HepG2 (cell line): Measurements from ENCODE around the gene C21orf91. TPM values are rescaled to one million over a fixed set of nuclear protein-coding genes. Genes with fewer than 3 reads are reported as not detected.
A peak's percentile ranks its signal among the peaks of the same experiment; 100 is the strongest.

Experiments
- AGO2 ChIP-seq: fragments of 200-400 bp; formaldehyde crosslinking; optimal IDR thresholded peaks from 2 replicates; pipeline ENCODE3; 2017; ENCODE audit warnings: mild to moderate bottlenecking, low read depth, low read length, moderate library complexity
- ATF7-NPFF ChIP-seq: sonication (generic); formaldehyde crosslinking; IDR thresholded peaks from 2 replicates; pipeline ENCODE4 v1.8.1; 2023; ENCODE audit warnings: mild to moderate bottlenecking, low read depth, missing genetic modification reagents, moderate library complexity
- HNF4G ChIP-seq, 2 experiments: sonication (generic) in 1 of 2; formaldehyde crosslinking in 1 of 2; IDR thresholded peaks; 2 replicates each; pipeline versions ENCODE4 v1.4.0 to v1.6.1; 2011 to 2020; ENCODE audit warnings: borderline replicate concordance in 2 of 2, low read depth in 2 of 2, mild to moderate bottlenecking in 2 of 2, low read length in 1 of 2, missing genetic modification reagents in 1 of 2, moderate library complexity in 1 of 2
- MED1 ChIP-seq: sonication (generic); formaldehyde crosslinking; IDR thresholded peaks from 2 replicates; pipeline ENCODE4 v1.4.0; 2020; ENCODE audit warnings: missing genetic modification reagents
- MEF2D ChIP-seq: sonication (generic); formaldehyde crosslinking; IDR thresholded peaks from 2 replicates; pipeline ENCODE4 v1.5.1; 2020; ENCODE audit warnings: mild to moderate bottlenecking, missing genetic modification reagents
- PAXIP1 ChIP-seq: sonication (generic); formaldehyde crosslinking; conservative IDR thresholded peaks from 2 replicates; pipeline ENCODE4 v1.4.0; 2020; ENCODE audit warnings: mild to moderate bottlenecking, missing genetic modification reagents, moderate library complexity
- PHF21A ChIP-seq: sonication (generic); formaldehyde crosslinking; IDR thresholded peaks from 2 replicates; pipeline ENCODE4 v1.5.0; 2020; ENCODE audit warnings: mild to moderate bottlenecking, missing genetic modification reagents
- PPARG ChIP-seq: conservative IDR thresholded peaks from 2 replicates; pipeline ENCODE4 v1.6.1; 2016; ENCODE audit warnings: missing biosample characterization, missing genetic modification reagents
- SALL1 ChIP-seq: sonication (generic); formaldehyde crosslinking; IDR thresholded peaks from 2 replicates; pipeline ENCODE4 v1.8.0; 2022; ENCODE audit warnings: mild to moderate bottlenecking, missing genetic modification reagents
- THAP11 ChIP-seq: IDR thresholded peaks from 2 replicates; pipeline ENCODE4 v1.6.1; 2016; ENCODE audit warnings: missing biosample characterization, missing genetic modification reagents
- TIGD3 ChIP-seq: sonication (generic); formaldehyde crosslinking; IDR thresholded peaks from 2 replicates; pipeline ENCODE4 v1.5.1; 2020; ENCODE audit warnings: mild to moderate bottlenecking, missing genetic modification reagents, borderline replicate concordance
- U2AF2 ChIP-seq: fragments of 200-400 bp; formaldehyde crosslinking; IDR thresholded peaks from 2 replicates; pipeline ENCODE4 v1.6.1; 2017; ENCODE audit warnings: low read depth, mild to moderate bottlenecking, low read length
- ZNF224 ChIP-seq: sonication (generic); formaldehyde crosslinking; IDR thresholded peaks from 2 replicates; pipeline ENCODE4 v1.5.0; 2020; ENCODE audit warnings: mild to moderate bottlenecking, missing genetic modification reagents
- ZNF546 ChIP-seq: sonication (generic); formaldehyde crosslinking; conservative IDR thresholded peaks from 2 replicates; pipeline ENCODE4 v1.8.1; 2023; ENCODE audit warnings: mild to moderate bottlenecking, missing genetic modification reagents
- ZNF574 ChIP-seq: sonication (generic); formaldehyde crosslinking; IDR thresholded peaks from 2 replicates; pipeline ENCODE4 v1.4.0; 2020; ENCODE audit warnings: missing genetic modification reagents
- ZNF724P ChIP-seq: sonication (generic); formaldehyde crosslinking; IDR thresholded peaks from 2 replicates; pipeline ENCODE4 v1.8.0; 2022; ENCODE audit warnings: missing genetic modification reagents, borderline replicate concordance
- ZSCAN5A ChIP-seq: sonication (generic); formaldehyde crosslinking; IDR thresholded peaks from 2 replicates; pipeline ENCODE4 v1.8.0; 2022; ENCODE audit warnings: mild to moderate bottlenecking, missing genetic modification reagents, borderline replicate concordance
- polyA plus RNA-seq, 8 experiments: library from polyadenylated mRNA; depleted of rRNA in 3 of 8; stranded (reverse) in 7 of 8; unstranded in 1 of 8; fragments of >200 nt; fragmentation: Illumina TruSeq in 4 of 8; extraction: Trizol in 4 of 8; gene quantifications; 2 replicates each; pipeline versions ENCODE4 v1.2.1 to v1.2.3, GENCODE V29; 2011 to 2016; ENCODE audit warnings: low read depth in 4 of 8, missing spikeins in 1 of 8, mixed read lengths in 1 of 8; ENCODE audit not compliant: insufficient read depth in 1 of 8
- total RNA-seq, 5 experiments: library from RNA; depleted of rRNA; stranded (reverse); fragments of >200 nt; fragmentation: Illumina TruSeq; extraction: Trizol; gene quantifications; 2 replicates each; pipeline ENCODE4 v1.2.3, GENCODE V29; 2016; ENCODE audit warnings: low read depth in 1 of 5

Gene C21orf91
- total and polyA plus RNA-seq, 2 of the 13 experiments (the other 11 are each of a cell fraction or from before 2014, with no cell fraction given) = 2.9 to 7.8 TPM

- TF ChIP-seq TIGD3 (CRISPR knock-in tag) (0 out of 2 replicates have a peak, but pooled peaks have one; percentile 14), AGO2 (peak; percentile 53), ZNF724P (CRISPR knock-in tag) (0 out of 2 replicates have a peak, but pooled peaks have one; percentile 74), ZNF574 (CRISPR knock-in tag) (peak; percentile 81), HNF4G (IDR thresholded peaks at IDR 0.05; ENCODE audit: borderline replicate concordance, low read depth, low read length) (no peak; the same call in 1 of the 2 replicates), HNF4G (CRISPR knock-in tag; IDR thresholded peaks at IDR 0.05; ENCODE audit: borderline replicate concordance, low read depth) (peak; percentile 50), ZNF546 (CRISPR knock-in tag) (peak; percentile 63; the same call in 1 of the 2 replicates), U2AF2 (no peak), PPARG (CRISPR knock-in tag) (no peak), MEF2D (CRISPR knock-in tag) (no peak), PHF21A (peak; percentile 27; the same call in 1 of the 2 replicates), PAXIP1 (CRISPR knock-in tag) (peak; percentile 35; the same call in 1 of the 2 replicates), MED1 (0 out of 2 replicates have a peak, but pooled peaks have one; percentile 19), ATF7-NPFF (peak; percentile 73), ZSCAN5A (CRISPR knock-in tag) (peak; percentile 15; the same call in 1 of the 2 replicates), SALL1 (CRISPR knock-in tag) (peak; percentile 66), THAP11 (CRISPR knock-in tag) (peak; percentile 74), ZNF224 (CRISPR knock-in tag) (no peak; the same call in 1 of the 2 replicates)
Measured at GRCh38 chr21:17819114-17819876, at the start of gene C21orf91 (continued).
